A549 treated with GW870086 at 1 μM for 4 hours (cell line): ENCODE results near the gene WBP1. TPM values are rescaled to one million over a fixed set of nuclear protein-coding genes. Genes with fewer than 3 reads are reported as not detected.

ENCODE experiments used
- total RNA-seq: library from RNA; stranded (reverse); fragments of 200-300 nt; extraction: Qiagen RNA extraction; gene quantifications from 5 replicates; pipeline ENCODE4 v1.2.3, GENCODE V29; 2022; ENCODE audit warnings: low read depth

The WBP1 gene
- total RNA-seq = 46.5 to 84.4 TPM (median 78.3 TPM) in 5 replicates

GRCh38 chr2:74458132-74458937 is at the start of gene WBP1:
Gene WBP1 (plus strand): TSS chr2:74458438. CDS start chr2:74458603, 165 bp downstream.

GRCh38 chr2:74421221-74421870 is 36.9 kb upstream of the WBP1 start, which contains the start of the genes C2orf81 and WDR54:
Gene C2orf81 (minus strand): TSS chr2:74421619. CDS start chr2:74421560, 59 bp downstream.
Gene WDR54 (plus strand): TSS chr2:74421730. CDS start chr2:74422154, 424 bp downstream.

GRCh38 chr2:74441690-74442482 is 16.4 kb upstream of the WBP1 start, which contains the start of gene RTKN:
Gene RTKN (minus strand): TSS chr2:74441937. CDS start chr2:74441816, 121 bp downstream.

GRCh38 chr2:74454654-74455511 is 3.4 kb upstream of the WBP1 start, which contains the start of gene INO80B:
Gene INO80B (plus strand): TSS chr2:74455087. CDS start chr2:74455117, 30 bp downstream.

GRCh38 chr2:74472086-74472944 is 14.1 kb downstream of the WBP1 start, which contains the start of gene MRPL53:
Gene MRPL53 (minus strand): TSS chr2:74472680. CDS start chr2:74472660, 20 bp downstream.

GRCh38 chr2:74482801-74483674 is 24.8 kb downstream of the WBP1 start, which contains the start of the genes CCDC142 and TTC31:
Gene CCDC142 (minus strand): TSS chr2:74482998. CDS start chr2:74482837, 161 bp downstream.
Gene TTC31 (plus strand): TSS chr2:74483081. CDS start chr2:74483096, 15 bp downstream.

GRCh38 chr2:74499267-74499939 is 41.2 kb downstream of the WBP1 start, which contains the start of gene LBX2:
Gene LBX2 (minus strand): TSS chr2:74499603. CDS start chr2:74499537, 66 bp downstream.

GRCh38 chr2:74507145-74507925 is 49.1 kb downstream of the WBP1 start, which contains the start of gene PCGF1:
Gene PCGF1 (minus strand): TSS chr2:74507695. CDS start chr2:74507668, 27 bp downstream.

Other genes starting within 250 kb of the WBP1 start
- gene SLC4A5, start 115.0 kb upstream of the WBP1 start, total RNA-seq = 0.11 to 0.47 TPM (median 0.20 TPM) in 5 replicates
- gene DCTN1, start 78.1 kb upstream of the WBP1 start, total RNA-seq = 107 to 153 TPM (median 145 TPM) in 5 replicates
- 2.2 to 4.1 TPM (median 3.2 TPM) in 5 replicates for gene C2orf81, start 36.8 kb upstream of the WBP1 start, total RNA-seq
- gene WDR54, start 36.7 kb upstream of the WBP1 start, total RNA-seq = 77.2 to 90.3 TPM (median 87.1 TPM) in 5 replicates
- gene RTKN, start 16.5 kb upstream of the WBP1 start, total RNA-seq = 18.8 to 25.6 TPM (median 24.2 TPM) in 5 replicates
- 35.2 to 52.1 TPM (median 48.0 TPM) in 5 replicates for gene INO80B, start 3.4 kb upstream of the WBP1 start, total RNA-seq
- gene MOGS, start 6.9 kb downstream of the WBP1 start, total RNA-seq = 42.0 to 54.4 TPM (median 51.5 TPM) in 5 replicates
- 112 to 151 TPM (median 135 TPM) in 5 replicates for gene MRPL53, start 14.2 kb downstream of the WBP1 start, total RNA-seq
- 11.7 to 14.4 TPM (median 13.1 TPM) in 5 replicates for gene CCDC142, start 24.6 kb downstream of the WBP1 start, total RNA-seq
- 13.3 to 18.3 TPM (median 16.5 TPM) in 5 replicates for gene TTC31, start 24.6 kb downstream of the WBP1 start, total RNA-seq
- gene LBX2, start 41.2 kb downstream of the WBP1 start, total RNA-seq = 1.8 to 4.3 TPM (median 3.0 TPM) in 5 replicates
- gene PCGF1, start 49.3 kb downstream of the WBP1 start, total RNA-seq = 29.9 to 37.9 TPM (median 34.5 TPM) in 5 replicates
- 0.19 to 0.36 TPM (median 0.28 TPM) in 5 replicates for gene TLX2, start 56.0 kb downstream of the WBP1 start, total RNA-seq
- 0.05 to 0.42 TPM (median 0.08 TPM) in 4 of 5 replicates, not detected in the other for gene DQX1, start 67.8 kb downstream of the WBP1 start, total RNA-seq
- 191 to 256 TPM (median 237 TPM) in 5 replicates for gene AUP1, start 71.3 kb downstream of the WBP1 start, total RNA-seq
- gene HTRA2, start 71.5 kb downstream of the WBP1 start, total RNA-seq = 31.9 to 41.6 TPM (median 37.7 TPM) in 5 replicates
- 0.21 to 0.64 TPM (median 0.37 TPM) in 5 replicates for gene LOXL3, start 95.5 kb downstream of the WBP1 start, total RNA-seq
- 3.6 to 5.5 TPM (median 4.1 TPM) in 5 replicates for gene DOK1, start 96.3 kb downstream of the WBP1 start, total RNA-seq
- not detected in 5 replicates for gene M1AP, start 189.9 kb downstream of the WBP1 start, total RNA-seq
- gene SEMA4F, start 195.8 kb downstream of the WBP1 start, total RNA-seq = 8.1 to 12.2 TPM (median 10.4 TPM) in 5 replicates